Smooth muscle cell (in vitro differentiated cells): ENCODE measurements around the gene PIP5K1C. TPM values are rescaled to one million over a fixed set of nuclear protein-coding genes. Genes with fewer than 3 reads are reported as not detected.

Source experiments
- DNase-seq: peaks from one replicate; lab custom pipeline; 2025; ENCODE audit not compliant: unreplicated experiment; lab: John Stamatoyannopoulos, UW
- H2AFZ ChIP-seq: fragments of 200-600 bp; sonication (generic); 2 replicates; pipeline ENCODE4 v1.6.0; 2016; ENCODE audit warnings: antibody characterized with exemption, low read depth, mild to moderate bottlenecking
- H3F3A ChIP-seq: fragments of 200-600 bp; sonication (generic); 2 replicates; pipeline ENCODE4 v1.6.0; 2017; ENCODE audit warnings: antibody characterized with exemption, low read depth
- H3K27ac ChIP-seq: fragments of 200-600 bp; sonication (generic); 2 replicates; pipeline ENCODE4 v1.5.1; 2016; ENCODE audit warnings: low read depth, mild to moderate bottlenecking
- H3K27me3 ChIP-seq: fragments of 200-600 bp; sonication (generic); 2 replicates; pipeline ENCODE4 v1.6.1; 2016; ENCODE audit warnings: low read depth, mild to moderate bottlenecking
- H3K36me3 ChIP-seq: fragments of 200-600 bp; sonication (generic); 2 replicates; pipeline ENCODE4 v1.5.1; 2016; ENCODE audit warnings: low read depth
- H3K4me1 ChIP-seq: fragments of 200-600 bp; sonication (generic); 2 replicates; pipeline ENCODE4 v1.5.1; 2016; ENCODE audit warnings: low read depth
- H3K4me2 ChIP-seq: fragments of 200-600 bp; sonication (generic); 2 replicates; pipeline ENCODE4 v1.6.0; 2016; ENCODE audit warnings: mild to moderate bottlenecking
- H3K4me3 ChIP-seq: fragments of 200-600 bp; sonication (generic); 2 replicates; pipeline ENCODE4 v1.5.1; 2016; ENCODE audit warnings: mild to moderate bottlenecking
- H3K79me2 ChIP-seq: fragments of 200-600 bp; sonication (generic); 2 replicates; pipeline ENCODE4 v1.6.0; 2016; ENCODE audit warnings: low read depth, mild to moderate bottlenecking
- H3K9ac ChIP-seq: fragments of 200-600 bp; sonication (generic); 2 replicates; pipeline ENCODE4 v1.6.0; 2016; ENCODE audit warnings: low read depth
- H3K9me3 ChIP-seq: fragments of 200-600 bp; sonication (generic); replicated peaks from 2 replicates; pipeline ENCODE4 v1.5.1; 2016; ENCODE audit warnings: low read depth
- H4K20me1 ChIP-seq: fragments of 200-600 bp; sonication (generic); 2 replicates; pipeline ENCODE4 v1.6.0; 2016; ENCODE audit warnings: low read depth
- WGBS: methylation state at CpG from one replicate; pipeline ENCODE4 v1.1.7; 2016; ENCODE audit warnings: low lambda C conversion rate; 5-methylcytosine and 5-hydroxymethylcytosine counted together
- polyA plus RNA-seq: library from polyadenylated mRNA; unstranded; fragments of >200 nt; fragmentation: Nextera tagmentation; extraction: Ambion mirVana; gene quantifications from 2 replicates; pipeline ENCODE4 v1.2.1, GENCODE V29; 2016
- total RNA-seq: library from RNA; depleted of rRNA; stranded (reverse); fragments of >200 nt; gene quantifications from 2 replicates; pipeline ENCODE4 v1.2.3, GENCODE V29; 2014
- TF ChIP-seq, protein P1 (sequence below): fragments of 200-600 bp; sonication (generic); IDR thresholded peaks from 2 replicates; pipeline ENCODE4 v1.5.1; 2017; ENCODE audit warnings: borderline replicate concordance, mild to moderate bottlenecking, antibody characterized with exemption; ENCODE audit not compliant: insufficient read depth, poor library complexity, severe bottlenecking

The PIP5K1C gene
- total and polyA plus RNA-seq, 2 experiments from 2014 or later = 13.2 to 27.2 TPM

GRCh38 chr19:3684054-3684816 is 16.0 kb downstream of the PIP5K1C start:
- Histone ChIP-seq H3F3A (no peaks in the 10 kb centered on the region), H3K4me3 (no peak overlapping the region), H4K20me1 (peaks cover 90% of the 10 kb centered on the region), H2AFZ (no peak overlapping the region), H3K79me2 (peaks cover 68% of the 10 kb centered on the region), H3K36me3 (no peaks in the 10 kb centered on the region), H3K27ac (peak overlapping the region; percentile 42), H3K4me2 (no peak overlapping the region), H3K9me3 (no peaks in the 10 kb centered on the region), H3K4me1 (peaks cover 14% of the 10 kb centered on the region), H3K27me3 (no peaks in the 10 kb centered on the region), H3K9ac (no peak overlapping the region)
- TF ChIP-seq, protein P1, sequence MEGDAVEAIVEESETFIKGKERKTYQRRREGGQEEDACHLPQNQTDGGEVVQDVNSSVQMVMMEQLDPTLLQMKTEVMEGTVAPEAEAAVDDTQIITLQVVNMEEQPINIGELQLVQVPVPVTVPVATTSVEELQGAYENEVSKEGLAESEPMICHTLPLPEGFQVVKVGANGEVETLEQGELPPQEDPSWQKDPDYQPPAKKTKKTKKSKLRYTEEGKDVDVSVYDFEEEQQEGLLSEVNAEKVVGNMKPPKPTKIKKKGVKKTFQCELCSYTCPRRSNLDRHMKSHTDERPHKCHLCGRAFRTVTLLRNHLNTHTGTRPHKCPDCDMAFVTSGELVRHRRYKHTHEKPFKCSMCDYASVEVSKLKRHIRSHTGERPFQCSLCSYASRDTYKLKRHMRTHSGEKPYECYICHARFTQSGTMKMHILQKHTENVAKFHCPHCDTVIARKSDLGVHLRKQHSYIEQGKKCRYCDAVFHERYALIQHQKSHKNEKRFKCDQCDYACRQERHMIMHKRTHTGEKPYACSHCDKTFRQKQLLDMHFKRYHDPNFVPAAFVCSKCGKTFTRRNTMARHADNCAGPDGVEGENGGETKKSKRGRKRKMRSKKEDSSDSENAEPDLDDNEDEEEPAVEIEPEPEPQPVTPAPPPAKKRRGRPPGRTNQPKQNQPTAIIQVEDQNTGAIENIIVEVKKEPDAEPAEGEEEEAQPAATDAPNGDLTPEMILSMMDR = no peak
- 72% methylated on average over 23 of the region's 23 CpGs for WGBS
- DNase-seq = no peak

DNA sequence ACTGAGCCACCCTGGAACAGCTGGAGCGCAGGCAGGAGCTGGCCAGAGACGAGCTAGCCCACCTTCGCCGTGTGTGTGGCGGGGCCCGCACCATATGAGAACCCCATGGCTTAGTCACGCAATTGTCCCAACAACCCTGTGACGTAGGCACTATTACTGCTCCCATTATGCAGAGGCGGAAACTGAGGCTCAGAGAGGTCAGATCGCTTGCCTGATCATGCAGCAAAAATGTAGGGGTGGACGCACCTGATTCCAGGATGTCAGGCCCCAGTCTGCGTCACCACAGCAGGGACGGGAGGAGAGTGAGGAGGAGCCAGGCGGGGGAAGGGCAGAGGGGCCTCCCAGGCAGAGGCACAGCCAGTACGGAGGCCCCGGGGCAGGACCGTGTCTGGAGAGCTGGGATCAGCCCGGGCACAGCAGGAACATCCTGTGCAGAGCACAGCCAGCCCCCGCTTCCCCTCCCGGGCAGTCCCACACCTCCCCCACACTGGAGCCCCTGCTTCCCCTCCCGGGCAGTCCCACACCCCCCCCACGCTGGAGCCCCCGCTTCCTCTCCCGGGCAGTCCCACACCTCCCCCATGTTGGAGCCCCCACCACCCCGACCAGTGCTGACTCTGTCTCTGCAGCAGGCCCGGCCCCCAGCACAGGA is 16.7 kb downstream of the PIP5K1C start:
- 60% methylated on average over 20 of the region's 26 CpGs for WGBS
- peaks cover 61% of the 10 kb centered on the region for H3K79me2 ChIP-seq
- H2AFZ ChIP-seq = no peak overlapping the region
- H3K27ac ChIP-seq = peak overlapping the region; percentile 42
- TF ChIP-seq, protein P1 = no peak
- H3F3A ChIP-seq = no peaks in the 10 kb centered on the region
- H3K27me3 ChIP-seq = no peaks in the 10 kb centered on the region
- H3K9me3 ChIP-seq = no peaks in the 10 kb centered on the region
- no peak overlapping the region for H3K9ac ChIP-seq
- no peaks in the 10 kb centered on the region for H3K36me3 ChIP-seq
- no peak for DNase-seq
- H4K20me1 ChIP-seq = peaks cover 88% of the 10 kb centered on the region
- peaks cover 14% of the 10 kb centered on the region for H3K4me1 ChIP-seq
- H3K4me2 ChIP-seq = no peak overlapping the region
- no peak overlapping the region for H3K4me3 ChIP-seq

GRCh38 chr19:3682741-3683404 is 17.4 kb downstream of the PIP5K1C start:
- no peaks in the 10 kb centered on the region for H3K27me3 ChIP-seq
- H4K20me1 ChIP-seq = peaks cover 81% of the 10 kb centered on the region
- TF ChIP-seq, protein P1 = no peak
- H3K9ac ChIP-seq = no peak overlapping the region
- H3K9me3 ChIP-seq = no peaks in the 10 kb centered on the region
- H2AFZ ChIP-seq = no peak overlapping the region
- DNase-seq = no peak
- H3F3A ChIP-seq = no peaks in the 10 kb centered on the region
- 67% methylated on average over 15 of the region's 17 CpGs for WGBS
- H3K4me3 ChIP-seq = no peak overlapping the region
- no peaks in the 10 kb centered on the region for H3K36me3 ChIP-seq
- H3K4me1 ChIP-seq = peaks cover 9% of the 10 kb centered on the region
- H3K4me2 ChIP-seq = no peak overlapping the region
- no peak overlapping the region for H3K27ac ChIP-seq
- peaks cover 55% of the 10 kb centered on the region for H3K79me2 ChIP-seq
